K562 (cell line): Measurements from ENCODE around the gene ANKRD60. TPM values are rescaled to one million over a fixed set of nuclear protein-coding genes. Genes with fewer than 3 reads are reported as not detected.
A peak's percentile ranks its signal among the peaks of the same experiment; 100 is the strongest.

Source experiments
- ATAC-seq: fragments of 200-7000 bp; cut with Tn5 transposase; 3 replicates; pipeline ENCODE4 v1.9.1; 2020; ENCODE audit warnings: moderate library complexity
- BruUV-seq: library from RNA; stranded (reverse); fragments of 400-500 nt; replicated peaks from 2 replicates; lab custom pipeline; 2021; lab: Mats Ljungman, UMichigan
- CTCF ChIA-PET: fragments of 300-600 bp; formaldehyde crosslinking; extraction: SDS; loops from one replicate; lab custom pipeline; 2021; ENCODE audit warnings: low intra/inter-chr PET ratio; lab: Yijun Ruan, JAX
- POLR2A ChIA-PET: fragments of 300-600, 350-650 bp; sonication (Branson Sonifier 250); formaldehyde crosslinking; extraction: SDS; loops from one replicate; lab custom pipeline; 2021; ENCODE audit warnings: antibody characterized with exemption, inconsistent platforms; lab: Yijun Ruan, JAX
- DNase-seq, 4 experiments: peaks; one replicate each; pipeline versions ENCODE4 v3.0.0 to v3.0.0-alpha.2; 2011 to 2018; ENCODE audit warnings: low spot score in 3 of 4, mixed read lengths in 3 of 4; ENCODE audit errors: extremely low read depth in 1 of 4
- FAIRE-seq: peaks from 2 replicates; lab custom pipeline; 2011; peaks lifted over from hg19 to GRCh38; lab: Jason Lieb, UNC
- H2AFZ ChIP-seq: 2 replicates; pipeline ENCODE4 v1.6.0; 2011; ENCODE audit warnings: low read depth, low read length, control low read depth, inconsistent platforms
- H3K27ac ChIP-seq: fragments of 200-600 bp; 3 replicates; pipeline ENCODE4 v1.8.0; 2011; ENCODE audit warnings: low read depth, mild to moderate bottlenecking, control low read depth, inconsistent platforms, low read length, moderate library complexity, mixed read lengths; ENCODE audit errors: extremely low read depth
- H3K27me3 ChIP-seq, 2 experiments: fragments of 300-600 bp in 1 of 2; 2 replicates in 1 of 2; 3 replicates in 1 of 2; pipeline versions ENCODE4 v1.6.0 to v1.8.0; 2011; ENCODE audit warnings: inconsistent platforms in 2 of 2, low read length in 2 of 2, mild to moderate bottlenecking in 1 of 2, mixed read lengths in 1 of 2, moderate library complexity in 1 of 2; ENCODE audit not compliant: control insufficient read depth in 2 of 2, insufficient read depth in 2 of 2
- H3K36me3 ChIP-seq: fragments of 300-600 bp; 3 replicates; pipeline ENCODE4 v1.8.0; 2011; ENCODE audit warnings: mild to moderate bottlenecking, low read length, inconsistent platforms; ENCODE audit not compliant: control insufficient read depth, insufficient read depth
- H3K4me1 ChIP-seq, 2 experiments: fragments of 200-600 bp in 1 of 2; replicated peaks in 1 of 2; 2 replicates in 1 of 2; 3 replicates in 1 of 2; pipeline versions ENCODE4 v1.5.1 to v1.8.0; 2011; ENCODE audit warnings: inconsistent platforms in 2 of 2, low read length in 2 of 2, mild to moderate bottlenecking in 1 of 2, mixed read lengths in 1 of 2, moderate library complexity in 1 of 2; ENCODE audit not compliant: control insufficient read depth in 2 of 2, insufficient read depth in 2 of 2
- H3K4me2 ChIP-seq: 2 replicates; pipeline ENCODE4 v1.6.1; 2011; ENCODE audit warnings: low read length, control low read depth, inconsistent platforms, mixed read lengths; ENCODE audit not compliant: insufficient read depth
- H3K4me3 ChIP-seq: fragments of 200-600 bp; sonication (generic), shearing (Covaris generic); 2 replicates; pipeline ENCODE4 v1.5.1; 2016; ENCODE audit warnings: control low read depth, inconsistent platforms
- H3K79me2 ChIP-seq: fragments of 200-600 bp; 3 replicates; pipeline ENCODE4 v1.8.0; 2011; ENCODE audit warnings: low read length, inconsistent platforms; ENCODE audit not compliant: control insufficient read depth, insufficient read depth
- H3K9ac ChIP-seq, 2 experiments: 2 replicates each; pipeline versions ENCODE4 v1.6.0 to v1.6.1; 2011; ENCODE audit warnings: low read depth in 2 of 2, low read length in 2 of 2, control low read depth in 1 of 2, inconsistent platforms in 1 of 2, mild to moderate bottlenecking in 1 of 2, mixed read lengths in 1 of 2; ENCODE audit not compliant: insufficient read depth in 1 of 2
- H3K9me1 ChIP-seq: one replicate; pipeline ENCODE4 v1.6.0; 2011; ENCODE audit warnings: inconsistent platforms, mild to moderate bottlenecking, low read length, moderate library complexity; ENCODE audit not compliant: control insufficient read depth, insufficient read depth
- H3K9me3 ChIP-seq: replicated peaks from 2 replicates; pipeline ENCODE4 v1.5.1; 2011; ENCODE audit warnings: low read depth, low read length, inconsistent platforms; ENCODE audit not compliant: control insufficient read depth, insufficient read depth
- H4K20me1 ChIP-seq: replicated peaks from 2 replicates; pipeline ENCODE4 v1.6.1; 2011; ENCODE audit warnings: low read length, inconsistent platforms, mixed read lengths; ENCODE audit not compliant: control insufficient read depth, insufficient read depth
- BCL6 ChIP-seq: fragments of 250-450 bp; sonication (Bioruptor Pico); IDR thresholded peaks from 2 replicates; pipeline ENCODE4 v1.4.0; 2020
- C11orf30 ChIP-seq: fragments of 450-650 bp; IDR thresholded peaks from 2 replicates; pipeline ENCODE4 v1.6.1; 2016; ENCODE audit warnings: low read depth, mild to moderate bottlenecking
- DIDO1 ChIP-seq: fragments of 450-650 bp; IDR thresholded peaks from 2 replicates; pipeline ENCODE4 v1.6.1; 2016; ENCODE audit warnings: low read depth, missing biosample characterization, missing genetic modification characterization
- EP300 ChIP-seq: IDR thresholded peaks from 2 replicates; pipeline ENCODE4 v1.6.1; 2012; ENCODE audit warnings: low read length, improper control_type of control experiment
- NFE2 ChIP-seq: IDR thresholded peaks from 2 replicates; pipeline ENCODE4 v1.6.1; 2014; ENCODE audit warnings: antibody characterized with exemption, low read depth
- NR0B1 ChIP-seq: fragments of 450-650 bp; IDR thresholded peaks from one replicate; pipeline ENCODE4 v1.6.1; 2018; ENCODE audit warnings: mild to moderate bottlenecking, moderate library complexity; ENCODE audit not compliant: partially characterized antibody
- PHF8 ChIP-seq: fragments of 200-600 bp; sonication (generic); IDR thresholded peaks from 2 replicates; pipeline ENCODE4 v1.6.1; 2012; ENCODE audit warnings: mixed run types, mild to moderate bottlenecking, inconsistent platforms, low read length, moderate library complexity, borderline replicate concordance
- TRIM24 ChIP-seq, 2 experiments: fragments of 450-650 bp; IDR thresholded peaks; 2 replicates each; pipeline ENCODE4 v1.6.1; 2016
- ZC3H11A ChIP-seq: IDR thresholded peaks from 2 replicates; pipeline ENCODE4 v1.6.1; 2012; ENCODE audit warnings: low read depth, low read length, improper control_type of control experiment
- ZNF316 ChIP-seq: fragments of 450-650 bp; IDR thresholded peaks from 2 replicates; pipeline ENCODE4 v1.6.1; 2016
- ZNF436 ChIP-seq: fragments of 250-450, 450-650 bp; sonication (Bioruptor Pico); formaldehyde crosslinking; IDR thresholded peaks from 2 replicates; pipeline ENCODE4 v1.7.0; 2020; ENCODE audit warnings: mild to moderate bottlenecking
- WGBS: fragments of 100-300 bp; shearing (Covaris generic); methylation state at CpG from one replicate; pipeline ENCODE4 v1.1.6; 2016; ENCODE audit warnings: low coverage, mixed read lengths; ENCODE audit not compliant: insufficient coverage; ENCODE audit errors: missing lambda C conversion rate; 5-methylcytosine and 5-hydroxymethylcytosine counted together
- in situ Hi-C: fragments of 300-500 bp; cut with MboI; formaldehyde crosslinking; loops from 4 replicates; pipeline ENCODE4 v1.15.0; 2018; ENCODE audit warnings: inconsistent platforms, mixed read lengths
- intact Hi-C: fragments of 100-400 bp; cut with micrococcal nuclease; formaldehyde crosslinking; loops from 2 replicates; pipeline ENCODE4 v1.14.2; 2022
- polyA plus RNA-seq, 8 experiments: library from polyadenylated mRNA; depleted of rRNA in 4 of 8; stranded (reverse) in 5 of 8; unstranded in 3 of 8; fragments of >200 nt; fragmentation: Nextera tagmentation in 2 of 8; fragmentation: Illumina TruSeq in 1 of 8; extraction: Ambion mirVana in 2 of 8; extraction: Trizol in 1 of 8; gene quantifications; 2 replicates each; pipeline versions ENCODE4 v1.2.1 to v1.2.3, GENCODE V29; 2011 to 2014; ENCODE audit warnings: inconsistent platforms in 1 of 8, missing spikeins in 1 of 8
- total RNA-seq, 7 experiments: library from RNA; depleted of rRNA in 6 of 7; stranded (reverse); fragments of >200 nt in 6 of 7; fragmentation: Illumina TruSeq in 2 of 7; extraction: Trizol in 2 of 7; gene quantifications; 2 replicates each; pipeline versions ENCODE4 v1.2.1 to v1.2.3, GENCODE V29; 2011 to 2021; ENCODE audit warnings: low replicate concordance in 1 of 7
- TF ChIP-seq, protein P1 (sequence below): sonication (generic); formaldehyde crosslinking; IDR thresholded peaks from 2 replicates; pipeline ENCODE4 v1.8.1; 2023; ENCODE audit warnings: missing genetic modification reagents, mild to moderate bottlenecking, borderline replicate concordance
- TF ChIP-seq, protein P2 (sequence below): fragments of 250-450 bp; sonication (Bioruptor Pico); IDR thresholded peaks from 2 replicates; pipeline ENCODE4 v1.8.0; 2022; ENCODE audit warnings: inconsistent platforms
- TF ChIP-seq, protein P3 (sequence below): fragments of 450-650 bp; IDR thresholded peaks from 2 replicates; pipeline ENCODE4 v1.6.1; 2016

Gene ANKRD60
- total and polyA plus RNA-seq, 9 of the 15 experiments (the other 6 are each of a cell fraction or from before 2014, with no cell fraction given), result not detected

- TF ChIP-seq EP300 (peak; percentile 63; the same call in 1 of the 2 replicates), DIDO1 (tag) (no peak), BCL6 (0 out of 2 replicates have a peak, but pooled peaks have one; percentile 50), TRIM24 (IDR thresholded peaks at IDR 0.05) (peak; percentile 73 to 85; a peak in 3 of 4 replicates)
- TF ChIP-seq, protein P1, sequence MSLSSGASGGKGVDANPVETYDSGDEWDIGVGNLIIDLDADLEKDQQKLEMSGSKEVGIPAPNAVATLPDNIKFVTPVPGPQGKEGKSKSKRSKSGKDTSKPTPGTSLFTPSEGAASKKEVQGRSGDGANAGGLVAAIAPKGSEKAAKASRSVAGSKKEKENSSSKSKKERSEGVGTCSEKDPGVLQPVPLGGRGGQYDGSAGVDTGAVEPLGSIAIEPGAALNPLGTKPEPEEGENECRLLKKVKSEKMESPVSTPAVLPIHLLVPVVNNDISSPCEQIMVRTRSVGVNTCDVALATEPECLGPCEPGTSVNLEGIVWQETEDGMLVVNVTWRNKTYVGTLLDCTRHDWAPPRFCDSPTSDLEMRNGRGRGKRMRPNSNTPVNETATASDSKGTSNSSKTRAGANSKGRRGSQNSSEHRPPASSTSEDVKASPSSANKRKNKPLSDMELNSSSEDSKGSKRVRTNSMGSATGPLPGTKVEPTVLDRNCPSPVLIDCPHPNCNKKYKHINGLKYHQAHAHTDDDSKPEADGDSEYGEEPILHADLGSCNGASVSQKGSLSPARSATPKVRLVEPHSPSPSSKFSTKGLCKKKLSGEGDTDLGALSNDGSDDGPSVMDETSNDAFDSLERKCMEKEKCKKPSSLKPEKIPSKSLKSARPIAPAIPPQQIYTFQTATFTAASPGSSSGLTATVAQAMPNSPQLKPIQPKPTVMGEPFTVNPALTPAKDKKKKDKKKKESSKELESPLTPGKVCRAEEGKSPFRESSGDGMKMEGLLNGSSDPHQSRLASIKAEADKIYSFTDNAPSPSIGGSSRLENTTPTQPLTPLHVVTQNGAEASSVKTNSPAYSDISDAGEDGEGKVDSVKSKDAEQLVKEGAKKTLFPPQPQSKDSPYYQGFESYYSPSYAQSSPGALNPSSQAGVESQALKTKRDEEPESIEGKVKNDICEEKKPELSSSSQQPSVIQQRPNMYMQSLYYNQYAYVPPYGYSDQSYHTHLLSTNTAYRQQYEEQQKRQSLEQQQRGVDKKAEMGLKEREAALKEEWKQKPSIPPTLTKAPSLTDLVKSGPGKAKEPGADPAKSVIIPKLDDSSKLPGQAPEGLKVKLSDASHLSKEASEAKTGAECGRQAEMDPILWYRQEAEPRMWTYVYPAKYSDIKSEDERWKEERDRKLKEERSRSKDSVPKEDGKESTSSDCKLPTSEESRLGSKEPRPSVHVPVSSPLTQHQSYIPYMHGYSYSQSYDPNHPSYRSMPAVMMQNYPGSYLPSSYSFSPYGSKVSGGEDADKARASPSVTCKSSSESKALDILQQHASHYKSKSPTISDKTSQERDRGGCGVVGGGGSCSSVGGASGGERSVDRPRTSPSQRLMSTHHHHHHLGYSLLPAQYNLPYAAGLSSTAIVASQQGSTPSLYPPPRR (CRISPR knock-in tag), result no peak
These were observed 28.4 kb upstream of the ANKRD60 start (continued) for GRCh38 chr20:58256842-58257241.

DNA sequence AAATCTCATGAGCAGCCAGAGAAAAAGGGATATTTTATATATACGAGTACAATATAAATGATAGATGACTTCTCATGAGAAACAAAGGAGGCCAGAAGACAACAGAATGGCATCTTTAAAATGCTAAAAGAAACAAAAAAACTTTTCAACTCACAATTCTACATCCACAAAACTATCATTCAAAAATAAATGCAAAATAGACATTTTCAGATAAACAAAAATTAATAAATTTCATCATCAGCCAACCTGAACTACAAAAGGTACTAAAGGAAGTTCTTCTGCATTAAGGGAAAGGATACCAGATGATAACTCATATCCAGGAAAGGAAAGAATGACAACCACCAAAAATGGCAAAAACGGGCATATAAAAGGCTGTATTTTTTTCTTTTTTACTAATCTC lies 27.9 kb upstream of the ANKRD60 start:
- H3K4me3 ChIP-seq, result no peak overlapping the region
- in situ Hi-C loops, result no loop called here
- 48% methylated on average over 2 of the region's 2 CpGs for WGBS
- TF ChIP-seq ZNF316 (peak; percentile 90), ZNF436 (CRISPR knock-in tag) (no peak), NR0B1 (no peak), ZC3H11A (no peak), PHF8 (no peak), NFE2 (no peak), C11orf30 (peak; percentile 80)
- TF ChIP-seq, protein P2, sequence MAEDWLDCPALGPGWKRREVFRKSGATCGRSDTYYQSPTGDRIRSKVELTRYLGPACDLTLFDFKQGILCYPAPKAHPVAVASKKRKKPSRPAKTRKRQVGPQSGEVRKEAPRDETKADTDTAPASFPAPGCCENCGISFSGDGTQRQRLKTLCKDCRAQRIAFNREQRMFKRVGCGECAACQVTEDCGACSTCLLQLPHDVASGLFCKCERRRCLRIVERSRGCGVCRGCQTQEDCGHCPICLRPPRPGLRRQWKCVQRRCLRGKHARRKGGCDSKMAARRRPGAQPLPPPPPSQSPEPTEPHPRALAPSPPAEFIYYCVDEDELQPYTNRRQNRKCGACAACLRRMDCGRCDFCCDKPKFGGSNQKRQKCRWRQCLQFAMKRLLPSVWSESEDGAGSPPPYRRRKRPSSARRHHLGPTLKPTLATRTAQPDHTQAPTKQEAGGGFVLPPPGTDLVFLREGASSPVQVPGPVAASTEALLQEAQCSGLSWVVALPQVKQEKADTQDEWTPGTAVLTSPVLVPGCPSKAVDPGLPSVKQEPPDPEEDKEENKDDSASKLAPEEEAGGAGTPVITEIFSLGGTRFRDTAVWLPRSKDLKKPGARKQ (CRISPR knock-in tag), result no peak
- TF ChIP-seq, protein P3, sequence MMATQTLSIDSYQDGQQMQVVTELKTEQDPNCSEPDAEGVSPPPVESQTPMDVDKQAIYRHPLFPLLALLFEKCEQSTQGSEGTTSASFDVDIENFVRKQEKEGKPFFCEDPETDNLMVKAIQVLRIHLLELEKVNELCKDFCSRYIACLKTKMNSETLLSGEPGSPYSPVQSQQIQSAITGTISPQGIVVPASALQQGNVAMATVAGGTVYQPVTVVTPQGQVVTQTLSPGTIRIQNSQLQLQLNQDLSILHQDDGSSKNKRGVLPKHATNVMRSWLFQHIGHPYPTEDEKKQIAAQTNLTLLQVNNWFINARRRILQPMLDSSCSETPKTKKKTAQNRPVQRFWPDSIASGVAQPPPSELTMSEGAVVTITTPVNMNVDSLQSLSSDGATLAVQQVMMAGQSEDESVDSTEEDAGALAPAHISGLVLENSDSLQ, result no peak

More for the DNA sequence above, 27.9 kb upstream of the ANKRD60 start:
- Histone ChIP-seq H3K4me2 (no peak overlapping the region), H4K20me1 (no peaks in the 10 kb centered on the region), H3K9me3 (peaks cover 2% of the 10 kb centered on the region; the same call in 1 of the 2 replicates), H3K79me2 (no peaks in the 10 kb centered on the region; the same call in 2 of the 3 replicates), H3K9ac (no peak overlapping the region), H3K4me1 (peaks cover under 1 to 13% of the 10 kb centered on the region in 2 experiments; a peak in 3 of 5 replicates), H2AFZ (no peak overlapping the region; the same call in 1 of the 2 replicates), H3K36me3 (no peaks in the 10 kb centered on the region), H3K27ac (no peak overlapping the region), H3K9me1 (no peaks in the 10 kb centered on the region), H3K27me3 (no peaks in the 10 kb centered on the region)
- no peak for ATAC-seq
- DNase-seq, result no peak
- ChIA-PET POLR2A (no interaction called here), CTCF (no interaction called here)
- intact Hi-C loops, result no loop called here
- BruUV-seq, result no TSS peak
- no peak for FAIRE-seq
